KMS-11 (cell line): ENCODE results near the gene LPP.

Experiments
- H2AFZ ChIP-seq: fragments of 200-600 bp; sonication (generic); 2 replicates; pipeline ENCODE4 v1.6.1; 2016; ENCODE audit warnings: antibody characterized with exemption, mixed run types, low read depth
- H3K27ac ChIP-seq: fragments of 200-600 bp; sonication (generic); 2 replicates; pipeline ENCODE4 v1.6.1; 2016; ENCODE audit warnings: mild to moderate bottlenecking, mixed run types
- H3K27me3 ChIP-seq: fragments of 200-600 bp; sonication (generic); 2 replicates; pipeline ENCODE4 v1.6.1; 2017; ENCODE audit warnings: mild to moderate bottlenecking, low read depth, mixed run types, moderate library complexity; ENCODE audit not compliant: insufficient read depth
- H3K36me3 ChIP-seq: fragments of 200-600 bp; sonication (generic); 2 replicates; pipeline ENCODE4 v1.6.1; 2017; ENCODE audit warnings: mild to moderate bottlenecking, mixed run types; ENCODE audit not compliant: insufficient read depth
- H3K4me1 ChIP-seq: fragments of 200-600 bp; sonication (generic); 2 replicates; pipeline ENCODE4 v1.6.1; 2016; ENCODE audit warnings: mild to moderate bottlenecking, low read depth, mixed run types; ENCODE audit not compliant: poor library complexity, severe bottlenecking
- H3K4me2 ChIP-seq: fragments of 200-600 bp; sonication (generic); 2 replicates; pipeline ENCODE4 v1.7.0; 2016; ENCODE audit warnings: mild to moderate bottlenecking, mixed run types
- H3K4me3 ChIP-seq: fragments of 200-600 bp; sonication (generic); IDR thresholded peaks from 2 replicates; pipeline ENCODE4 v1.6.1; 2017; ENCODE audit warnings: low read depth, low read length, mixed read lengths; ENCODE audit not compliant: insufficient read depth
- H3K79me2 ChIP-seq: fragments of 200-600 bp; sonication (generic); 2 replicates; pipeline ENCODE4 v1.6.1; 2016; ENCODE audit warnings: low read depth, mixed run types; ENCODE audit not compliant: insufficient read depth
- H3K9ac ChIP-seq: fragments of 200-600 bp; sonication (generic); 2 replicates; pipeline ENCODE4 v1.6.1; 2016; ENCODE audit warnings: mild to moderate bottlenecking, mixed run types
- H4K20me1 ChIP-seq: fragments of 200-600 bp; sonication (generic); 2 replicates; pipeline ENCODE4 v1.6.1; 2016; ENCODE audit warnings: mild to moderate bottlenecking, mixed run types; ENCODE audit not compliant: insufficient read depth
- TF ChIP-seq, protein P1 (sequence below): fragments of 200-600 bp; sonication (generic); conservative IDR thresholded peaks from 2 replicates; pipeline ENCODE4 v1.6.1; 2017; ENCODE audit warnings: low read depth, mild to moderate bottlenecking, antibody characterized with exemption, low read length, moderate library complexity, mixed read lengths

Gene LPP

DNA sequence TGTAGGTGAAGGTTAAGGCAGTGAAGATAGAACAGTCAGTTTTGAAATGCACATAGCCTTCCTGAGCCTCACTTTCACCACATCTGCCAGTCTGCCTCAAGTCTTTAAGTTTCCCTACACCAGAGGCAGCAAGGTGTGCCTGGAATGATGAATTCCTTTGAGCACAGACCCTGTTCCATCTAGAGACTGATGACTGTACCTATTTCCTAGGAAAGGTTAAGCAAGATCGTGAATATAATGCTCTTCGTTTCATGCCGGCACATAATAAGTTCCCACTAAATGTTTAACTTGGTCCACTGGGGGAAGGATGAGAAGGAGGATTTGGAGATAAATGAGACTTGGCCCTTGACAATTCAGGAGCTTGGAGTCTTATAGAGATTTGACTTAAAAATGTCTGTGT, 141.9 kb downstream of the LPP start:
- Histone ChIP-seq H3K27me3 (no peaks in the 10 kb centered on the region), H3K79me2 (no peaks in the 10 kb centered on the region), H3K4me1 (no peaks in the 10 kb centered on the region), H3K4me2 (no peak overlapping the region), H3K4me3 (no peak overlapping the region), H3K9ac (no peak overlapping the region), H4K20me1 (no peaks in the 10 kb centered on the region), H2AFZ (no peak overlapping the region), H3K36me3 (no peaks in the 10 kb centered on the region), H3K27ac (no peak overlapping the region)
- TF ChIP-seq, protein P1, sequence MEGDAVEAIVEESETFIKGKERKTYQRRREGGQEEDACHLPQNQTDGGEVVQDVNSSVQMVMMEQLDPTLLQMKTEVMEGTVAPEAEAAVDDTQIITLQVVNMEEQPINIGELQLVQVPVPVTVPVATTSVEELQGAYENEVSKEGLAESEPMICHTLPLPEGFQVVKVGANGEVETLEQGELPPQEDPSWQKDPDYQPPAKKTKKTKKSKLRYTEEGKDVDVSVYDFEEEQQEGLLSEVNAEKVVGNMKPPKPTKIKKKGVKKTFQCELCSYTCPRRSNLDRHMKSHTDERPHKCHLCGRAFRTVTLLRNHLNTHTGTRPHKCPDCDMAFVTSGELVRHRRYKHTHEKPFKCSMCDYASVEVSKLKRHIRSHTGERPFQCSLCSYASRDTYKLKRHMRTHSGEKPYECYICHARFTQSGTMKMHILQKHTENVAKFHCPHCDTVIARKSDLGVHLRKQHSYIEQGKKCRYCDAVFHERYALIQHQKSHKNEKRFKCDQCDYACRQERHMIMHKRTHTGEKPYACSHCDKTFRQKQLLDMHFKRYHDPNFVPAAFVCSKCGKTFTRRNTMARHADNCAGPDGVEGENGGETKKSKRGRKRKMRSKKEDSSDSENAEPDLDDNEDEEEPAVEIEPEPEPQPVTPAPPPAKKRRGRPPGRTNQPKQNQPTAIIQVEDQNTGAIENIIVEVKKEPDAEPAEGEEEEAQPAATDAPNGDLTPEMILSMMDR: no peak

DNA sequence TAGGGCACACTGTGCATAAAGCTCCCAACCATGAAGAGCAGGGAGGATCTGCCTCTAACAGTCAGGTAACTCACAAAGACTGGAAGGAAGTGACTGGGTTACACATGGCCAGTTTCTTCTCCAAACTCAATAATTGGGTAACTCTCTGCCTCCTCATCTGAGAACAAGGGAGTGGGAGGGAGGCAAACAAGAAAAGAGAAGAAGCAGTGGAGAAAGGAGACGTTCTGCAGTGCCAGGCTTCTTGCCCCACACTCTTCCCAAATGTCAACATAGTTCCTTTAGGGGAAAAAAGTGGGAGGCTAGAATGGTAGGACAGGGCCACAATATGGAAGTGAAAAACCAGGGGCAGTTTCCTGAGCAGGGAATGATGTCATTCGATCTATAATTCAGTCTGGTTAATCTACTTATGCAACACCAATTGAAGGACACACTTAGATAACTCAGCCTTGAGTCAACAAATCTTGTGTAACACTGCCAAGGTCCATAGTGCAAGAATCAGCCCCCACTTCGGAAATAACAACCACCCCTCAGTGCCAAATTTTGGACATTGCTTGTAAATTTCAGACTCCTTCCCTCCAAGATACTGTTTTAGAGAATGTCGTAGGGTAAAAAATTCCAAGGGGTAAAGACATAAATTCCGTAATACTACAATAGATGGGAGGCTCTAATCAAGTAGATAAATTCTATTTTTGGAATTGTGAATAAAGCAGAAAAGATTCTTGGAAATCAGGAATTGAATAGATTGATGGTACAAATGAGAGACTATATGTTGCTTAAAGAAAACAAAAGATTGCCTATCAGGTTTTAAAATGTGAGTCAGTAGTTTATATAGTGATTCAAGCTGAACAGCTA, 143.0 kb downstream of the LPP start:
- H3K4me2 ChIP-seq: no peak overlapping the region
- no peak overlapping the region for H3K4me3 ChIP-seq
- no peak overlapping the region for H2AFZ ChIP-seq
- no peaks in the 10 kb centered on the region for H3K36me3 ChIP-seq
- no peaks in the 10 kb centered on the region for H3K4me1 ChIP-seq
- H3K27ac ChIP-seq: no peak overlapping the region
- no peaks in the 10 kb centered on the region for H3K27me3 ChIP-seq
- H3K79me2 ChIP-seq: no peaks in the 10 kb centered on the region
- no peak overlapping the region for H3K9ac ChIP-seq
- no peaks in the 10 kb centered on the region for H4K20me1 ChIP-seq
- TF ChIP-seq, protein P1: no peak

DNA sequence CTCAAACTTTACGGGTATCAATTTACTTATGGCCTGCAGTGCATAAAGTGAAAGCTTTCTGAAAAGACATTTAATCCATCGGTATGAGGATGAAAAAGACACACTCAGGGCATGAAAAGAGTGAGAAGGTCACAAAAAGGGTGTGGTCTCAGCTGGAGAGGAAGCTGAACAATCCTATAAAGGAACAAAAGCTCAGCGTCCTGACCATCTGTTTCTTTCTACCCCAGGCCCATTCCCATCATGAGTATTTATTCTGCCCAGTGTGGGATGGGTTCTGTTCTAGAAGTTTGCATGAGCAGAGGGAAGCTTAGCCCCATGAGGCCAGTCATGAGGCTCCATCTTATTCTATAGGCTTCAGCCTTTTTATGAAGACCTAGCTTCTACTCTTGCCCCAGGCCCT, 144.6 kb downstream of the LPP start:
- H3K36me3 ChIP-seq: no peaks in the 10 kb centered on the region
- no peaks in the 10 kb centered on the region for H3K79me2 ChIP-seq
- H3K27ac ChIP-seq: no peak overlapping the region
- TF ChIP-seq, protein P1: no peak
- H3K9ac ChIP-seq: no peak overlapping the region
- no peak overlapping the region for H3K4me2 ChIP-seq
- no peak overlapping the region for H2AFZ ChIP-seq
- H3K4me3 ChIP-seq: no peak overlapping the region
- no peaks in the 10 kb centered on the region for H4K20me1 ChIP-seq
- H3K4me1 ChIP-seq: no peaks in the 10 kb centered on the region
- no peaks in the 10 kb centered on the region for H3K27me3 ChIP-seq

DNA sequence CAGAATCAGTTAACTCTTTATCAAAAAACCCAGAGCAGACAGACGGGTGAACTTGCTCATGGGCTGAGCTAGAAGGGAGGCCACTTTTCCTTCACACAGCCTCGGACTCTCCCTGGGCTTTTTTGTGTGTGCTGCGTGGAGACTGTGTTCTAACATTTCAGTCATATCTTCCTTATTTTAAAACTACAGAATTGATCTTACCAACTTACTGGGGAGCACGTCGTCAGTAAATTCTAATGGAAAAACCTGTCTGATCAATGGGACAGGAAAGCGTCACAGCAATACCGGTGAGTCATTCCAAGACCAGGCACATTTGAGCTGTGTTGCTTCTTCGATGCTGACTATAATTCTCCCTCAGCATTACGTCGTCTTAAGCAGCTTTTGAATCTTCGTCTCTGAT, 145.1 kb downstream of the LPP start:
- H3K4me2 ChIP-seq: no peak overlapping the region
- H3K27ac ChIP-seq: no peak overlapping the region

More for the DNA sequence above, 145.1 kb downstream of the LPP start:
- no peaks in the 10 kb centered on the region for H3K4me1 ChIP-seq
- no peaks in the 10 kb centered on the region for H3K36me3 ChIP-seq
- no peaks in the 10 kb centered on the region for H3K79me2 ChIP-seq
- no peak overlapping the region for H3K4me3 ChIP-seq
- H4K20me1 ChIP-seq: no peaks in the 10 kb centered on the region
- H2AFZ ChIP-seq: no peak overlapping the region
- TF ChIP-seq, protein P1: no peak
- no peaks in the 10 kb centered on the region for H3K27me3 ChIP-seq
- H3K9ac ChIP-seq: no peak overlapping the region
